Measurements from ENCODE around the gene EPHA2.
"Not testable (repeated sequence)": the region's sequence is repeated elsewhere in the genome, so short reads cannot be mapped to it uniquely, and the experiment has no call there.

Gene EPHA2

GRCh38 chr1:16199700-16200099 is 43.8 kb upstream of the EPHA2 start:
- TF ChIP-seq CTCF (IDR thresholded peaks at IDR 0.05; ENCODE audit: low read depth, low read length): no peak

GRCh38 chr1:16199157-16199501 is 43.3 kb upstream of the EPHA2 start:
- TF ChIP-seq CTCF (IDR thresholded peaks at IDR 0.05; ENCODE audit: low read depth, low read length): no peak
- DNase-seq (ENCODE audit: extremely low read depth, low read depth): no peak

More at GRCh38 chr1:16199700-16200099, 43.8 kb upstream of the EPHA2 start:
- no peak for DNase-seq (ENCODE audit: extremely low read depth, low read depth)

- TF ChIP-seq CTCF (IDR thresholded peaks at IDR 0.05; ENCODE audit: low read depth, low read length): no peak
- DNase-seq (ENCODE audit: extremely low read depth, low read depth): no peak
Observed at GRCh38 chr1:16198444-16199156, 42.7 kb upstream of the EPHA2 start.

GRCh38 chr1:16196874-16197273 is 41.0 kb upstream of the EPHA2 start:
- TF ChIP-seq CTCF (IDR thresholded peaks at IDR 0.05; ENCODE audit: low read depth, low read length): no peak
- DNase-seq (ENCODE audit: extremely low read depth, low read depth): no peak

- DNase-seq (ENCODE audit: extremely low read depth, low read depth): not testable (repeated sequence)
Observed at GRCh38 chr1:16196139-16196538, 40.3 kb upstream of the EPHA2 start.

- TF ChIP-seq CTCF (IDR thresholded peaks at IDR 0.05; ENCODE audit: low read depth, low read length): no peak
- no peak for DNase-seq (ENCODE audit: extremely low read depth, low read depth)
Observed at GRCh38 chr1:16195518-16195905, 39.6 kb upstream of the EPHA2 start.

- no peak for TF ChIP-seq CTCF (IDR thresholded peaks at IDR 0.05; ENCODE audit: low read depth, low read length)
- no peak for DNase-seq (ENCODE audit: extremely low read depth, low read depth)
Observed at GRCh38 chr1:16191916-16192546, 36.2 kb upstream of the EPHA2 start.

- no peak for DNase-seq (ENCODE audit: extremely low read depth, low read depth)
- no peak for TF ChIP-seq CTCF (IDR thresholded peaks at IDR 0.05; ENCODE audit: low read depth, low read length)
Observed at GRCh38 chr1:16191309-16191708, 35.4 kb upstream of the EPHA2 start.
